GM18517 (cell line): Measurements from ENCODE around the gene ARHGAP31.
A peak's percentile ranks its signal among the peaks of the same experiment; 100 is the strongest.
"Not testable (repeated sequence)": the region's sequence is repeated elsewhere in the genome, so short reads cannot be mapped to it uniquely, and the experiment has no call there.

Experiments
- ATAC-seq: cut with Tn5 transposase; IDR thresholded peaks from one replicate; pipeline ENCODE4 v1.9.1; 2021; ENCODE audit warnings: mild to moderate bottlenecking, moderate library complexity; ENCODE audit not compliant: unreplicated experiment

Gene ARHGAP31, protein sequence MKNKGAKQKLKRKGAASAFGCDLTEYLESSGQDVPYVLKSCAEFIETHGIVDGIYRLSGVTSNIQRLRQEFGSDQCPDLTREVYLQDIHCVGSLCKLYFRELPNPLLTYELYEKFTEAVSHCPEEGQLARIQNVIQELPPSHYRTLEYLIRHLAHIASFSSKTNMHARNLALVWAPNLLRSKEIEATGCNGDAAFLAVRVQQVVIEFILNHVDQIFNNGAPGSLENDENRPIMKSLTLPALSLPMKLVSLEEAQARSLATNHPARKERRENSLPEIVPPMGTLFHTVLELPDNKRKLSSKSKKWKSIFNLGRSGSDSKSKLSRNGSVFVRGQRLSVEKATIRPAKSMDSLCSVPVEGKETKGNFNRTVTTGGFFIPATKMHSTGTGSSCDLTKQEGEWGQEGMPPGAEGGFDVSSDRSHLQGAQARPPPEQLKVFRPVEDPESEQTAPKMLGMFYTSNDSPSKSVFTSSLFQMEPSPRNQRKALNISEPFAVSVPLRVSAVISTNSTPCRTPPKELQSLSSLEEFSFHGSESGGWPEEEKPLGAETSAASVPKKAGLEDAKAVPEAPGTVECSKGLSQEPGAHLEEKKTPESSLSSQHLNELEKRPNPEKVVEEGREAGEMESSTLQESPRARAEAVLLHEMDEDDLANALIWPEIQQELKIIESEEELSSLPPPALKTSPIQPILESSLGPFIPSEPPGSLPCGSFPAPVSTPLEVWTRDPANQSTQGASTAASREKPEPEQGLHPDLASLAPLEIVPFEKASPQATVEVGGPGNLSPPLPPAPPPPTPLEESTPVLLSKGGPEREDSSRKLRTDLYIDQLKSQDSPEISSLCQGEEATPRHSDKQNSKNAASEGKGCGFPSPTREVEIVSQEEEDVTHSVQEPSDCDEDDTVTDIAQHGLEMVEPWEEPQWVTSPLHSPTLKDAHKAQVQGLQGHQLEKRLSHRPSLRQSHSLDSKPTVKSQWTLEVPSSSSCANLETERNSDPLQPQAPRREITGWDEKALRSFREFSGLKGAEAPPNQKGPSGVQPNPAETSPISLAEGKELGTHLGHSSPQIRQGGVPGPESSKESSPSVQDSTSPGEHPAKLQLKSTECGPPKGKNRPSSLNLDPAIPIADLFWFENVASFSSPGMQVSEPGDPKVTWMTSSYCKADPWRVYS (N-terminal part only)

DNA sequence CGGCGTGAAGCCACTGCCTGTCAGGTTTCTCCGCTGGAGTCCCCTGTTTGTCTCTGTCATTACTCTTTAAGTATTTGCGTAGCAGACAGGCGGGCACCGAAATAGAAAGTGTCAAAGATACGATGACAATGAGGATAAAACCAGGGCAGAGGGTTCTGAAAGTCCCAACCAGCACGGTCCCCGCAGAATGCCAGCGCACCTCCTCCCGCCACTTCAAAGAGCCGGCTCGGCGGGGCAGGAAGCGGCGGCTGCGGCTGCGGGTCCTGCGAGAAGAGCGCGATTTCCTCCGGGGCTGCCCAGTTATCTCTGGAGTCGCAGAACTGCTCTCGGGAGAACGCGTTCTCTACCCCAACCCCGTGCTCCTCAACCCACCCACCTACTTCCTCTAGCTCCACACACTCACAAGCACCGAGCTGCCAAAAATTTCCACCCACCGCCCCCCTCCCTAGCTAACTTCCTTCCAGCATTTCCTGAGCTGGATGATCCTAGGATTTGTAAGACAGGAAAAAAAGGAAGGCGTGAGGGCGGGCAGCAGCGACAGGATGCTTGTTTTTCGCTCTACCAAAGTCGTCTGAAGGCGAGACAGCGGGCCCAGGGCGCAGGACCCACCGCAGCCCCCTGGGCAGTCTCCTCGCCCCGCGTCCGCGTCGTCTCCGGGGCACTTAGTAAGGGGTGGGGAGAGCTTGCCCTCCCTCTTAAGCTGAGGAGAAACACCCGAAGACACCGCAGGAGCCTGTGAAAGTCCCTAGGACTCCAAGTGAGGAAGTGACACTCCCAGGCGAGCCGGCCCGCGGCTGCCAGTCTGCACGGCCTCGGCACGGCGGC lies at the start of gene ARHGAP31:
Gene ARHGAP31, plus strand, starts transcription at position 513 of the 825 bp plus-strand sequence. CDS start 522 bp downstream, outside the sequence.
- peak; percentile 57 for ATAC-seq

DNA sequence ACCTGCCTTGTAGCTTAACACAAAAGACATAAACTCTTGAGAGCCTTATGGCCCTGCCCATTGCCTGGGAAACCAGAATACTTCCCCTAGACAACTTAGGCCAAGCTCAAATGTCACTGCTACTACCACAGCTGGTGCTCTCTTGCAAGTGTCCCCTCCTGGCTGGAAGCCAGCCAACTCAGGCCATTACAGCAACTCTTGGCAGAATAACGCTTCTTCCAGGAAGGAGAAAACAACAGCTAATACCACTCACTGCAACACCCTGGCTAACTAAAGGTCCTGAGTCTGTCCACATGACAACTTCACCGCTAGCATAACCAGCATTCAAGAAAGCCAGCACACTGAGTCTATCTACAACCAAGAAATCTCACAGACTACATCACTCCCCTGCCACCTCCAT lies 48.4 kb upstream of the ARHGAP31 start:
- ATAC-seq = no peak

DNA sequence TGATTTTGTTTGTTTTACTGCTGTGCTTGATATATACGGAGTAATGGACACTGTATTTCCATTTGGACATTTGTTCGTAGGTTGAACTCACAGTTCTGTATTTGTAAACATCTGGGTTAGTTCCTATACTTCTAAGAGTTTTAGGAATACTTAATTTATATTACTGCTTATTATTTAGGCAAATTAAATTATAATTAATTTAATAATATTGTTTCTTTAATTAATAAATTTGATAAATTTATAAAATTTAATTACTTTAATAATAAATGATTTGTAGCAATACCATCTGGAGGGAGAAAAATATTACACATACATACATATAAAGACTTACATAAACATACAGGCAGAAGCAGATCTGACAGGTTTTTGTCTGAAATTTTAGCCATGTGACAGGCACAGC lies 39.0 kb upstream of the ARHGAP31 start:
- ATAC-seq = no peak

DNA sequence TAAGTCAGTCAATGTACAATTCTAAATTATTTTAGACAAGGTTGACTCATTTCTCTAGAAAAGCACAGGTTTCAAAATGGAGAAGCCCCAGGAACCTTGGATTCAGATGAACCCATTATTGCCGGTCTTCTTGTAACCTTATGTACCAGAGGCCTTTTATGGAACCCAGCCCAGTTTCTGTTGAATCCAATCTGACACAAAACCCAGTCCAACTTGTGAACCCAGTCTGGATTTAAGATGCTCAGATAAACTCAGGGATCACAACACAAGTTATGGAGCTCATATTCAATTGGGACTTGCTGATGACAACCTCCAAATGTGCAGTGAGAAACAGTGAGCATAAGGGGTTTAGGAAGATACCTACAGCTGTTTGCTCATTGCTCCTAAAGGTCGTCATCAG lies 37.1 kb upstream of the ARHGAP31 start:
- ATAC-seq = no peak

DNA sequence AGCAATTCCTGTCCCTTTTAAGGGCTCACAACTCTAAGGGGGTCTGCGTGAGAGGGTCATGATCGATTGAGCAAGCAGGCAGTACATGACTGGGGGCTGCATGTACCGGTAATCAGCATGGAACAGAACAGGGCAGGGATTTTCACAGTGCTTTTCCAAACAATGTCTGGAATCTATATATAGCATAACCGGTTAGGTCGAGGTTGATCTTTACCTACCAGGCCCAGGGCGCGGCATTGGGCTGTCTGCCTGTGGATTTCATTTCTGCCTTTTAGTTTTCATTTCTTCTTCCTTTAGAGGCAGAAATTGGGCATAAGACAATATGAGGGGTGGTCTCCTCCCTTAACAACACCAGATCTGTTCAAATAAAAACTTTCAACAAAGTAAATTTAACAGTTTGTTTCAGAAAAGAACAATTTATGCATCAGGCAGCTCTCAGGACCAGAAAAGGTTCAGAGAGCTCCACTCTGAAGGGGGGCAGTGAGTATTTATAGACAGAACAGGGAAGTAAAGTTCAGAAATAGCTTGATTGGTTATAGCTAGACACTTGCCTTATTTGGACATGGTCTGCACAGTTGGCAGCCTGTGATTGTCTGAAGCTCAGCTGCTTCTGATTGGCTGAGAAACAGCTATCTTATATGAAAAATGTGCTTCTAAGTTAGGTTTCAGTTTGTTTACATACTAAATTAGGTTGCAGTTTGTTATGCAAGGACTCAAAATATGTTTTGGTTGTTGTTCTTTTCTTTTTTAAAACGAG lies 36.4 kb upstream of the ARHGAP31 start:
- peak; percentile 58 for ATAC-seq

DNA sequence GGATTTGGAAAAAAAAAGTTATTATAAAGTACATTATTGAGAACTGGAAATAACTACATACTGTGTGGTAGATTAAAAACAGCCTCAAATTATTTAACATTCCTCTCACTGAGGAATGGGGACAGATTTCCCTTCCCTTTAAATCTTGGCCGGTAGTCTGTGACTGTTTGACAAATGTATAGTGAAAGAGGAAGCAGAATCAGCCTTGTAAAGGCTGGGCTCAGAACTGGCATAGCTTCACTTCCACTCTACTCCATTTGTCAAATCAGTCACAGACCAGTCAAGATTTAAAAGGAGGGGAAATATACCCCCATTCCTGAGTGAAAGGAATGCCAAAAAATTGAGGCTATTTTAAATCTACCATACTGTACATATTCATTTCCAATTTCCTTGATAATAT lies 35.3 kb upstream of the ARHGAP31 start:
- peak; percentile 84 for ATAC-seq

DNA sequence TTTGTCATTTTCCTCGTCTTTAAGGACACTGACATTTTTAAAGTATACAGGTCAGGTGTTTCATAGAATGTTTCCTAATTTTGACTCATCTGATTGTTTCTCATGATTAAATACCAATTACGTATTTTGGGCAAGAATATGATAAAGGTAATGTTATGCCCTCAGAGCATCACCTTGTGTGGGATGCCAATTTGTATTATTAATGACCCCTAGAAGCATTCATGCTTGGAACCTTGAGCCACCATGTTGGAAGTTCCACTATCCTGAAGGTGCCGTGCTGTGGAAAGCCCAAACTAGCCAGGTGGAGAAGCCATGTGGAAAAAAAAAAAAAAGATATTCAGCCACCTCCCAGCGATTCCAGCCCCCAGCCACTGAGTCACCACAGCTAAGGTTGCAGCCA lies 34.4 kb upstream of the ARHGAP31 start:
- no peak for ATAC-seq

DNA sequence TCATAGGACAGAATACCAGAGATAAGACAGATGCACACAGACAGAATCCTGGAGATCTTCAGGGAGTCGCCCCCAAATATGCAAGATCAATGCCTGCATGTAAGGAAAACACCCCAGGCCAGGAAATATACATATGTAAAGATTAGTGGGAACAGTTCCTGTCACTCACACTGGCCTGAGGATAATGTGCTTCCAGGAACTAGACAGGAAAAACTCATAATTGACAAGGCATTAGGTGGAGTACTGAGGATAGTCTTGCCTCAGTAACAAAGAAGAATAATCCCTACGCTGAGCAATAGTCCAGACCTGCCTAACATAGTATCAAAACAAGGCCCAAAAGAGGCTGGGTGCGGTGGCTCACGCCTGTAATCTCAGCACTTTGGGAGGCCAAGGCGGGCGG lies 33.1 kb upstream of the ARHGAP31 start:
- no peak for ATAC-seq

DNA sequence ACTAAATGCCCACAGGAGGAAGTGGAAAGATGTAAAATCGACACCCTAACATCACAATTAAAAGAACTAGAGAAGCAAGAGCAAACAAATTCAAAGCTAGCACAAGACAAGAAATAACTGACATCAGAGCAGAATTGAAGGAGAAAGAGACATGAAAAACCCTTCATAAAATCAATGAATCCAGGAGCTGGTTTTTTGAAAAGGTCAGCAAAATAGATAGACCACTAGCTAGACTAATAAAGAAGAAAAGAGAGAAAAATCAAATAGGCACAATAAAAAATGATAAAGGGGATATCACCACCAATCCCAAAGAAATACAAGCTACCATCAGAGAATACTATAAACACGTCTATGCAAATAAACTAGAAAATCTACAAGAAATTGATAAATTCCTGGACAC lies 24.0 kb upstream of the ARHGAP31 start:
- not testable (repeated sequence) for ATAC-seq

DNA sequence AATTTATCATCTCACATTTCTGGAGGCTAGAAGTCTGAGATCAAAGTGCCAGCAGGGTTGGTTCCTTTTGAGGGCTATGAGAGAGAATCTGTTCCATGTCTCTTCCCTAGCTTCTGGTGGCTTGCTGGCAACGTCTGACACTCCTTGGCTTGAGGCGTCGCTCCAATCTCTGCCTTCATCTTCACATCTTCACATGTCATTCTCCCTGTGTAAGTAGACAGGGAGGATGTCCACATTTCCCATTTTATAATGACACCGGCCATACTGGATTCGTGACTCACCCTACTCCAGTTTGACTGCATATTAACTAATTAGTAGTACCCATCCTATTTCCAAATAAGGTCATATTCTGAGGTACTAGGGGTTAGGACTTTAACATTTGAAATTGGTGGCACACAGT lies 17.5 kb upstream of the ARHGAP31 start:
- ATAC-seq = no peak

DNA sequence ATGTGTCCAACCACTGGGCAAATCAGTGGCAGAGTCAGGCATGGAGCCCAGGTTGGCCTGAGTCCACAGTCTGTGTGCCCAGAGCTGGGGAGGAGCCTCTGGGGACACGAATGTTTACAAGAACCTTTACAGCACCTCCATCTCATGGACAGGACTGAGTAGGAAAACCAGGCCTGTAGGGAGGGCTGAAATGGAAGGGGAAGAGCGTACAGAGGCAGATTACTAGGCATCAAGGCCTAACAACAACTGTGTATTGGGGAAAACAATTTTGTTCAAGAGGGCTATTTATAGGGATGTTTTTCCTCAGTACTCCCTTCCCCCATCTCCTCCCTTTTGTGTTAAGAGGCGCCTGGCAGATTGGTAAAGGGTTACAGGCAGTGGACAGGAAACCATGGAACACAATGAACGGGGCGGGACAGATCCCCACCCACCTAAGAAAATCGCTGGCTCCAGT lies 15.1 kb upstream of the ARHGAP31 start:
- no peak for ATAC-seq

DNA sequence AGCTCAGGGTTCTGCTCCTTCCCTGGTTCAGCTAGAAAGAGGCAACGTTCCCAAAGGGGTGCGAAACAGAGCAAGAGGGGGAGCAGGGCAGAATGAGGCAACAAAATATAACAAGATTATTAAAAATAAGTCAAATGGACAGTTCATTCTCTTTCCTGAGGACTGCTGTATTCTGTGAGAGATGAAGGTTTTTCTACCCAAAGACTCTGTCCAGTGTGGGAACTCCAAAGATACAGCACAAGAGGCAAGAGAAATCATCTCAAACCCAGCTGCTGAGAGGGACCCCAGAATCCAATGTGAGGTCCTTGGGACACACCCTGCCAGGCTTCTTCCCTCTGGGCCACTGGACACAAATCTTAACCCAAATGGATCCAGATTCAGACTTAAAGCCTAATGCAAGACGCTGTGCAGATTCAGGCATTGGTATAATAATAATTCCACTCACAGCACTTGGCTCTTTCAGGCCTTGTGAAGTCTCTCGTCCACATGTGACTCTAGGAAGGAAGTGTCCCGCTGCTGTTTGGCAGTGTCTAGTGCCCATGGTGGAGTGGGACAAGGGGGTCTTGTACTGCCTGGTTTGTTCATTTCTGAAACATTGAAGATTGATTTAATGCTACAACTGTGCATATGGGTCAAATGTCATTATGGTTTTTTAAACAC lies 14.5 kb upstream of the ARHGAP31 start:
- ATAC-seq = no peak

DNA sequence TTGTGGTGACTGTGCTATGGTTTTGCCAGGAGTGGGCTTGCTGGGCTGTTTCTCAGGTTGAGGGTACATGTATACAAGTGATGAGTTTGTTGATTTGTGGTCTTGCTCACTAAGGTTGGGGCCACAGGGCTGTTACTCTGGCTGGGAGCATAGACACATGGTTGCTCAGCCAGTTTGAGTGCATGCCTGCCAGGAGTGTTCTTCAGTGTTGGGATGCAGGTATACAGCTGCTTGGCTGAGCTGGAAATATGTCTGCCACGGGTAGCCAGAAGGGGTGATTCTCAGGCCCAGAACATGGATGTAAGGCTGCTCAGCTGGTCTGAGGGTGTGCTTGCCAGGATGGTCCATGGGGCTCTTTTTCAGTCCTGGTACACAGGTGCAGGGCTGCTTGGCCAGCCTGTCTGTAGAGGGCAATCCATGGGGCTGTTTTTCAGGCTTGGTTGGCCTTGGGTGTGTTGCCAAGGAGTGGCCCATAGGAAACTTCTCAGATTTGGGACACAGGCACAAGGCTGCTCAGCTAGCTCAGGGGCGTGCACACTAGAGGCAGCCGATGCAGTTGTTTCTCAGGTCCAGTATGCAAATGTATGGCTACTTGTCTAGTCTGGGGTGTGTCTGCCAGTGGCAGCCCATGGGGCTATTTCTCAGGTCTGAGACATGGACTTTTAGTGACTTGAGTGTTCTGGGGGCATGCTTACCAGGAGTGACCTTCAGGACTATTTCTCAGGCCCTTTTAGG lies 5.3 kb upstream of the ARHGAP31 start:
- ATAC-seq = no peak

DNA sequence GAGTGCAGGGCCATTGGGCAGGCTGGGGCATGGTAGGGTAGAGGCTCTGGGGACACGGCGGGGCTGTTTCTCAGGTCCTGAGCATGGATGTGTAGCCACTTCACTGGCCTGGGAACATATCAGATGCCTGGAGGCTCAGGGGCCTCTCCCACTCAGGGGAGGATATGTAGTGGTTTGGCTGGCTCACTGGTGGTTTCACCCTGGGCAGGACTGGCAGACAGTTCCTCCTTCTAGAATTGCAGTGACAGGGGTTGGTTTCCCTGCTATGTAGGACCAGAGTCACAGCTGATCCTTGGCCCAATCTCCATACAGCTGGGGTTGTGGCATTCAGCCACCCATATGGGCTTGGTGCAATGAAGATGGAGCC lies 4.8 kb upstream of the ARHGAP31 start:
- ATAC-seq = no peak

DNA sequence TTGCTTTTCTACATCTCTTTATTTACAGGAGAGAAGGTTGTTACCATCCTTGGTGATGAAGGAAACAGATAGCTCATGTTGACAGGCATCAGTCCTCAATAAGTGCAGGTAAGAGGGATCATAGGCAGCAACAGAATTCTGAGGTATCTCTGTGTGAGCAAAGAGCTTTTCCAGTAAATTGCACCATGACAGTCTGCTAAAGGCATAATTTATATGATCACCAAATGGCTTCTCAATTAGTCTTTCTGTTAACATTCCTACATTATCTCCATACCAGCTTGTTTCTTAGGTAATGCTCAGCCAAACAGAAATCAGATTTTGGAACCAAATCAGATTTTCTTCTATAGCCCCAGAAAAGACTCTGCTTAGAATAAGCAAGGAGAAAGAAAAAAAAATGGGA lies 3.6 kb upstream of the ARHGAP31 start:
- ATAC-seq = no peak

DNA sequence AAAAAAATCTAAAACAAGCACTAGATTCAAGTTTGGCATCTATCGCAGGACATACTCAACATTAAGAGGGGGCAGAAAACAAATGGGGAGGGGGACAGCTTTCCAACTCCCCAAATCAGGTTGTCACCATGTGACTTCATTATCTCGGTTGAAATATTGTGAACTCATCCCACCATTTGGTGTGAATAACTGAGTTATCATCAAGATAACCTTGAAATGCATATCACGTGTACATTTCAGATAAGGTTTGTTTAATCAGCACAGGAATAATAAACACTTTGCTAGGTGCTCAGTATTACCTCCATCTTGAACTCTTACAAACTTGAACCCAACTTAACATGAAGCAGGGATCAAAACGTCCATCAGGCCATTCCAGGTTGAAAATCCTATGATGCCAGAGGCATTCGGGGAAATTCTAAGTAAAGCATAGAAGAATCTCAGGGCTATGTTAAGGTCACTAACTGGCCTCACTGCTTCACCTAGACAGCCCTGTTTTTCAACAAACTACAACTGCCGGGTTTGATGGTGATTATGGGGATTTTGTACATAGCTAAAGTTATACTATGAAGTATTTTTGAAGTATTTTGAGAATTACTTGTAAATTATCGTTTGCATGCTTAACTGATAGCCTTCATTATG lies 3.0 kb upstream of the ARHGAP31 start:
- ATAC-seq = no peak

DNA sequence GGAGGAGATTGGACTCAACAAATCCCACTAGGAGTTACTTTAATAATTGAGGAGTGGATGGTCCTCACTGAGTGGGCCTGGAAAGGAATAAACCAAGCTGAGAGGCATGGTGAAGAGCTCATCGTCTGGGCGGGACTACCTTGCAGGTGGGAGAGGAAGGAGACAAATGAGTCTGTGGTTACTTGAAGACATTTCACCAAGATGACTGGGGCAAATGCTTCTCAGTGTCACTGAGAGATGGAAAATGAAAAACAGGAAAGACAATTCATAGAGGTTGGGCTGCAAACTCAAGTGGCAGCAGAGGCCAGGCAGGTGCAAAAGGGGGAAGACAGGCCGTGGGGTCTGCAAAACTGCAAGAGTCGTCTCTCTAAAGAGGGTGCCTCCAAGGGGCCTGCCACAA lies 1.5 kb upstream of the ARHGAP31 start:
- no peak for ATAC-seq
